GM23248 (cell line): ENCODE data around the gene PCSK5.

Experiments
- EZH2 ChIP-seq: fragments of 200-600 bp; sonication (generic); IDR thresholded peaks from 2 replicates; pipeline ENCODE4 v1.6.1; 2018; ENCODE audit warnings: antibody characterized with exemption, mild to moderate bottlenecking; ENCODE audit not compliant: insufficient read depth, poor library complexity, severe bottlenecking
- EZH2phosphoT487 ChIP-seq: fragments of 200-600 bp; sonication (generic); IDR thresholded peaks from 2 replicates; pipeline ENCODE4 v1.6.1; 2018; ENCODE audit warnings: antibody characterized with exemption, moderate library complexity, mild to moderate bottlenecking, low read depth; ENCODE audit not compliant: insufficient read depth

- no peak for TF ChIP-seq EZH2
- no peak for TF ChIP-seq EZH2phosphoT487
These were observed 49.2 kb downstream of the PCSK5 start for GRCh38 chr9:75939536-75940111.
